H9 (cell line): ENCODE data around the gene RLF. TPM values are rescaled to one million over a fixed set of nuclear protein-coding genes. Genes with fewer than 3 reads are reported as not detected.

ENCODE experiments used
- DNase-seq: peaks from one replicate; pipeline ENCODE4 v3.0.0-alpha.2; 2017
- H2AFZ ChIP-seq: one replicate; pipeline ENCODE4 v1.6.1; 2013; ENCODE audit warnings: mild to moderate bottlenecking, low read length, control low read depth, moderate library complexity
- H2AK5ac ChIP-seq: 2 replicates; pipeline ENCODE4 v1.6.1; 2013; ENCODE audit warnings: low read length, control low read depth, mixed read lengths; ENCODE audit not compliant: insufficient read length
- H2BK120ac ChIP-seq: one replicate; pipeline ENCODE4 v1.6.1; 2013; ENCODE audit warnings: low read depth, mild to moderate bottlenecking, low read length, control low read depth, inconsistent platforms; ENCODE audit not compliant: poor library complexity, severe bottlenecking
- H2BK12ac ChIP-seq: 2 replicates; pipeline ENCODE4 v1.6.1; 2013; ENCODE audit warnings: low read length, control low read depth, mixed read lengths, low read depth; ENCODE audit not compliant: insufficient read length
- H2BK15ac ChIP-seq: 2 replicates; pipeline ENCODE4 v1.6.1; 2013; ENCODE audit warnings: low read depth, low read length, control low read depth
- H2BK20ac ChIP-seq: one replicate; pipeline ENCODE4 v1.6.1; 2013; ENCODE audit warnings: low read depth, mild to moderate bottlenecking, low read length, control low read depth, inconsistent platforms; ENCODE audit not compliant: poor library complexity, severe bottlenecking
- H2BK5ac ChIP-seq: 2 replicates; pipeline ENCODE4 v1.6.1; 2013; ENCODE audit warnings: low read length, control low read depth, mixed read lengths; ENCODE audit not compliant: insufficient read length
- H3K14ac ChIP-seq: 2 replicates; pipeline ENCODE4 v1.6.1; 2013; ENCODE audit warnings: low read length, control low read depth; ENCODE audit not compliant: insufficient read depth
- H3K18ac ChIP-seq: 2 replicates; pipeline ENCODE4 v1.6.1; 2013; ENCODE audit warnings: low read depth, mild to moderate bottlenecking, mixed read lengths, low read length, control low read depth; ENCODE audit not compliant: insufficient read length
- H3K23ac ChIP-seq: 2 replicates; pipeline ENCODE4 v1.6.1; 2013; ENCODE audit warnings: low read length, control low read depth, mixed read lengths, low read depth; ENCODE audit not compliant: insufficient read length
- H3K23me2 ChIP-seq: 2 replicates; pipeline ENCODE4 v1.6.1; 2013; ENCODE audit warnings: low read depth, mild to moderate bottlenecking, mixed read lengths, low read length, control low read depth; ENCODE audit not compliant: insufficient read length, poor library complexity, severe bottlenecking
- H3K27ac ChIP-seq: 2 replicates; pipeline ENCODE4 v1.5.1; 2013; ENCODE audit warnings: low read length, control low read depth, mixed read lengths, low read depth; ENCODE audit not compliant: insufficient read length
- H3K27me3 ChIP-seq: 2 replicates; pipeline ENCODE4 v1.6.1; 2013; ENCODE audit warnings: low read length, control low read depth, inconsistent platforms; ENCODE audit not compliant: insufficient read depth
- H3K4ac ChIP-seq: 2 replicates; pipeline ENCODE4 v1.6.1; 2013; ENCODE audit warnings: low read depth, mild to moderate bottlenecking, control low read depth, inconsistent platforms, low read length, moderate library complexity
- H3K4me1 ChIP-seq: 2 replicates; pipeline ENCODE4 v1.6.1; 2013; ENCODE audit warnings: low read length, control low read depth, inconsistent platforms; ENCODE audit not compliant: insufficient read depth
- H3K4me2 ChIP-seq: 2 replicates; pipeline ENCODE4 v1.6.1; 2013; ENCODE audit warnings: low read length, control low read depth, mixed read lengths; ENCODE audit not compliant: insufficient read length, insufficient read depth
- H3K56ac ChIP-seq: 2 replicates; pipeline ENCODE4 v1.6.1; 2013; ENCODE audit warnings: low read depth, mild to moderate bottlenecking, mixed read lengths, low read length, control low read depth; ENCODE audit not compliant: insufficient read length
- H3K79me1 ChIP-seq: 2 replicates; pipeline ENCODE4 v1.6.1; 2013; ENCODE audit warnings: low read depth, mild to moderate bottlenecking, moderate library complexity, low read length, control low read depth, inconsistent platforms; ENCODE audit not compliant: insufficient read depth, poor library complexity, severe bottlenecking
- H3K79me2 ChIP-seq: 2 replicates; pipeline ENCODE4 v1.6.1; 2013; ENCODE audit warnings: low read length, control low read depth, inconsistent platforms; ENCODE audit not compliant: insufficient read depth
- H3K9ac ChIP-seq: 2 replicates; pipeline ENCODE4 v1.6.1; 2013; ENCODE audit warnings: low read length, control low read depth, mixed read lengths; ENCODE audit not compliant: insufficient read length; ENCODE audit errors: extremely low read depth
- H3K9me3 ChIP-seq: one replicate; pipeline ENCODE4 v1.6.1; 2013; ENCODE audit warnings: low read depth, low read length, inconsistent platforms; ENCODE audit not compliant: control insufficient read depth
- H3T11ph ChIP-seq: one replicate; pipeline ENCODE4 v1.6.1; 2013; ENCODE audit warnings: mild to moderate bottlenecking, low read length, control low read depth, inconsistent platforms
- H4K20me1 ChIP-seq: one replicate; pipeline ENCODE4 v1.6.1; 2013; ENCODE audit not compliant: control insufficient read depth, insufficient read length, insufficient read depth
- H4K5ac ChIP-seq: 2 replicates; pipeline ENCODE4 v1.6.1; 2013; ENCODE audit warnings: low read depth, mild to moderate bottlenecking, mixed read lengths, low read length, control low read depth; ENCODE audit not compliant: insufficient read length
- H4K8ac ChIP-seq: replicated peaks from 2 replicates; pipeline ENCODE4 v1.6.1; 2013; ENCODE audit warnings: low read length, control low read depth, mixed read lengths, low read depth; ENCODE audit not compliant: insufficient read length
- H4K91ac ChIP-seq: 2 replicates; pipeline ENCODE4 v1.6.1; 2013; ENCODE audit warnings: low read depth, mild to moderate bottlenecking, moderate library complexity, mixed read lengths, low read length, control low read depth; ENCODE audit not compliant: insufficient read length
- H3K27ac Mint-ChIP-seq, 3 experiments: 2 replicates in 2 of 3; 3 replicates in 1 of 3; pipeline ENCODE4 v1.8.0; 2020 to 2021; ENCODE audit warnings: mixed read lengths in 3 of 3, mild to moderate bottlenecking in 1 of 3, moderate library complexity in 1 of 3
- H3K27me3 Mint-ChIP-seq: 2 replicates; pipeline ENCODE4 v1.8.0; 2021; ENCODE audit warnings: low read depth, mild to moderate bottlenecking, moderate library complexity, mixed read lengths
- H3K36me3 Mint-ChIP-seq, 3 experiments: 2 replicates in 2 of 3; 3 replicates in 1 of 3; pipeline ENCODE4 v1.8.0; 2020 to 2021; ENCODE audit warnings: low read depth in 3 of 3, mixed read lengths in 3 of 3; ENCODE audit not compliant: insufficient read depth in 1 of 3
- H3K4me1 Mint-ChIP-seq, 2 experiments: 2 replicates each; pipeline ENCODE4 v1.8.0; 2020; ENCODE audit warnings: mixed read lengths in 2 of 2
- H3K4me3 Mint-ChIP-seq, 2 experiments: 2 replicates in 1 of 2; 3 replicates in 1 of 2; pipeline ENCODE4 v1.8.0; 2020 to 2021; ENCODE audit warnings: mild to moderate bottlenecking in 2 of 2, mixed read lengths in 2 of 2, moderate library complexity in 1 of 2
- H3K9me3 Mint-ChIP-seq, 2 experiments: 2 replicates in 1 of 2; 3 replicates in 1 of 2; pipeline ENCODE4 v1.8.0; 2020; ENCODE audit warnings: mild to moderate bottlenecking in 2 of 2, mixed read lengths in 2 of 2, moderate library complexity in 1 of 2
- CTCF ChIP-seq: fragments of 200-600 bp; sonication (generic); conservative IDR thresholded peaks from 3 replicates; pipeline ENCODE4 v1.8.0; 2021; ENCODE audit warnings: antibody characterized with exemption, mild to moderate bottlenecking
- WGBS: extraction: QIAGEN DNeasy Blood & Tissue Kit; methylation state at CpG from one replicate; pipeline ENCODE4 v1.1.7; 2013; ENCODE audit warnings: missing lambda C conversion rate, low lambda C conversion rate, mixed read lengths; ENCODE audit not compliant: insufficient read length; ENCODE audit errors: extremely low coverage; 5-methylcytosine and 5-hydroxymethylcytosine counted together
- total RNA-seq: library from RNA; stranded (reverse); gene quantifications from 2 replicates; pipeline ENCODE4 v1.2.1, GENCODE V29; 2021

The RLF gene
- total RNA-seq, 1 experiment from 2014 or later = 19.2 TPM

- no peak for DNase-seq
- Histone ChIP-seq H3K18ac (no peak overlapping the region), H2BK15ac (no peak overlapping the region), H2BK120ac (no peak overlapping the region), H3K4me1 (no peaks in the 10 kb centered on the region), H3K56ac (no peak overlapping the region), H2BK20ac (no peak overlapping the region), H3T11ph (no peak overlapping the region), H4K20me1 (no peaks in the 10 kb centered on the region), H3K23me2 (no peaks in the 10 kb centered on the region), H4K5ac (no peak overlapping the region), H3K79me1 (no peaks in the 10 kb centered on the region), H2BK5ac (no peak overlapping the region), H4K8ac (no peak overlapping the region), H3K79me2 (no peaks in the 10 kb centered on the region), H3K27ac (no peak overlapping the region), H3K14ac (no peak overlapping the region), H4K91ac (no peak overlapping the region), H3K27me3 (no peaks in the 10 kb centered on the region), H2AK5ac (no peak overlapping the region), H3K23ac (no peak overlapping the region), H3K4me2 (no peak overlapping the region), H3K4ac (no peak overlapping the region), H2AFZ (no peak overlapping the region), H3K9me3 (no peaks in the 10 kb centered on the region), H2BK12ac (no peak overlapping the region), H3K9ac (no peak overlapping the region)
- no peak overlapping the region for H3K27ac Mint-ChIP-seq
- H3K27me3 Mint-ChIP-seq = no peaks in the 10 kb centered on the region
- WGBS = no CpG with 5 or more reads among the region's 3 CpGs
- H3K4me3 Mint-ChIP-seq = no peak overlapping the region
- H3K9me3 Mint-ChIP-seq = no peaks in the 10 kb centered on the region
- H3K4me1 Mint-ChIP-seq = no peaks in the 10 kb centered on the region
- H3K36me3 Mint-ChIP-seq = peaks cover 0 to 12% (median 6%) of the 10 kb centered on the region in 3 experiments; a peak in 5 of 7 replicates
- TF ChIP-seq CTCF = no peak
These were observed 65.0 kb downstream of the RLF start for GRCh38 chr1:40226192-40226591.
